Transverse colon (tissue), 4 donors: ENCODE measurements around the gene TOB1. TPM values are rescaled to one million over a fixed set of nuclear protein-coding genes. Genes with fewer than 3 reads are reported as not detected.

ENCODE experiments used
- DNase-seq: peaks from one replicate; pipeline ENCODE4 v3.0.0-alpha.2; 2019
- H3K27ac ChIP-seq, 4 donors: fragments of 200-600 bp; sonication (generic); 2 replicates each; pipeline ENCODE4 v1.5.1; 2016 to 2018; ENCODE audit warnings: inconsistent platforms in 4 of 4
- H3K27me3 ChIP-seq: fragments of 200-600 bp; sonication (generic); 2 replicates; pipeline ENCODE4 v1.5.1; 2017; ENCODE audit warnings: inconsistent platforms
- H3K36me3 ChIP-seq, 4 donors: fragments of 200-600 bp; sonication (generic); 2 replicates each; pipeline ENCODE4 v1.5.1; 2017 to 2019; ENCODE audit warnings: inconsistent platforms in 4 of 4
- H3K4me1 ChIP-seq, 4 donors: fragments of 200-600 bp; sonication (generic); 2 replicates each; pipeline ENCODE4 v1.5.1; 2017 to 2020; ENCODE audit warnings: inconsistent platforms in 4 of 4
- H3K4me3 ChIP-seq, 4 donors: fragments of 200-600 bp; sonication (generic); 1 replicate in 1 of 4; 2 replicates in 3 of 4; pipeline versions ENCODE4 v1.5.1 to v1.6.1; 2017 to 2019; ENCODE audit warnings: inconsistent platforms in 4 of 4
- H3K9me3 ChIP-seq, 2 donors: fragments of 200-600 bp; sonication (generic); 2 replicates each; pipeline ENCODE4 v1.5.1; 2017 to 2019; ENCODE audit warnings: inconsistent platforms in 2 of 2
- CTCF ChIP-seq, 5 experiments: fragments of 200-600 bp in 3 of 5; fragments of 450-650 bp in 2 of 5; sonication (generic) in 3 of 5; IDR thresholded peaks; 1 replicate in 2 of 5; 2 replicates in 3 of 5; pipeline ENCODE4 v1.5.1; 2016 to 2017; ENCODE audit warnings: antibody characterized with exemption in 5 of 5, inconsistent platforms in 3 of 5, mild to moderate bottlenecking in 2 of 5, moderate library complexity in 1 of 5
- EP300 ChIP-seq: sonication (generic); formaldehyde crosslinking; IDR thresholded peaks from one replicate; pipeline ENCODE4 v1.6.1; 2017; ENCODE audit warnings: antibody characterized with exemption, low read depth
- POLR2A ChIP-seq: fragments of 450-650 bp; IDR thresholded peaks from one replicate; pipeline ENCODE4 v1.6.1; 2016; ENCODE audit warnings: antibody characterized with exemption, mild to moderate bottlenecking, moderate library complexity
- POLR2AphosphoS5 ChIP-seq, 3 donors: sonication (generic); formaldehyde crosslinking; IDR thresholded peaks; one replicate each; pipeline ENCODE4 v1.6.1; 2016; ENCODE audit warnings: antibody characterized with exemption in 3 of 3
- WGBS, 2 donors: methylation state at CpG; one replicate each; pipeline ENCODE4 v1.1.5; 2018; ENCODE audit warnings: low coverage in 1 of 2; 5-methylcytosine and 5-hydroxymethylcytosine counted together
- in situ Hi-C, 4 donors: fragments of 200-750 bp; cut with MboI; loops; one replicate each; pipeline versions ENCODE4 v1.15.0 to v1.15.1; 2017; ENCODE audit warnings: low sequenced_read_pairs in 3 of 4, low pct_ligation_motif_present in 1 of 4, low pct_unique_long_range_greater_than_20kb in 1 of 4
- intact Hi-C: fragments of 100-400 bp; cut with DNase I; formaldehyde crosslinking; loops from one replicate; pipeline ENCODE4 v1.15.1; 2023; ENCODE audit warnings: low total_unique reads
- total RNA-seq, 4 donors: library from RNA; depleted of rRNA; stranded (reverse); fragments of >200 nt; gene quantifications; one replicate each; pipeline ENCODE4 v1.1.0, GENCODE V29; 2016

TOB1 gene
- total RNA-seq, 4 donors from 2014 or later: 69.1 to 88.3 (median 75.5) TPM

- peaks cover 3 to 53% (median 35%) of the 10 kb centered on the region in 4 donors for H3K4me1 ChIP-seq
- peaks cover 0 to 20% (median 0%) of the 10 kb centered on the region in 4 donors for H3K36me3 ChIP-seq
- intact Hi-C loops: loop anchor here (5.0 kb wide), 1 partner anchor 36 kb away; no protein-coding TSS in a partner anchor
- no peak for DNase-seq
- 0% methylated on average over 40 of the region's 53 CpGs; no CpG with 5 or more reads in 1 of the 2 donors for WGBS, 2 donors
- H3K27me3 ChIP-seq: no peaks in the 10 kb centered on the region
- H3K9me3 ChIP-seq: no peaks in the 10 kb centered on the region
- no peak for TF ChIP-seq EP300
- no peak for TF ChIP-seq CTCF (IDR thresholded peaks at IDR 0.05)
- no peak for TF ChIP-seq POLR2AphosphoS5 (IDR thresholded peaks at IDR 0.05)
- no peak for TF ChIP-seq POLR2A
- in situ Hi-C loops: loop anchor here in 2 of 4 donors (25.0 kb wide), 1 partner anchor 296 kb away; the partner anchor contains the start of genes NME1 (in 2 of the 2) and NME2 (in 2 of the 2)
- peak overlapping the region; percentile 98 to 100 (median 99) for H3K27ac ChIP-seq
- peak overlapping the region; percentile 13 to 100 (median 95) for H3K4me3 ChIP-seq
These were observed 290 bp downstream of the TOB1 start for GRCh38 chr17:50865868-50866260.

GRCh38 chr17:50865060-50865867 is 890 bp downstream of the TOB1 start:
- Histone ChIP-seq H3K9me3 (no peaks in the 10 kb centered on the region), H3K27ac (peak overlapping the region; percentile 98 to 100 (median 99)), H3K4me1 (peaks cover 3 to 56% (median 36%) of the 10 kb centered on the region in 4 donors), H3K4me3 (peak overlapping the region; percentile 13 to 100 (median 95)), H3K27me3 (no peaks in the 10 kb centered on the region), H3K36me3 (peaks cover 0 to 20% (median 0%) of the 10 kb centered on the region in 4 donors)
- in situ Hi-C loops (loop anchor here in 2 of 4 donors (25.0 kb wide), 1 partner anchor 297 kb away; the partner anchor contains the start of genes NME1 (in 2 of the 2) and NME2 (in 2 of the 2)), intact Hi-C loops (loop anchor here (5.0 kb wide), 1 partner anchor 37 kb away; no protein-coding TSS in a partner anchor)
- DNase-seq: peak; percentile 53
- TF ChIP-seq CTCF (IDR thresholded peaks at IDR 0.05) (no peak), EP300 (no peak), POLR2AphosphoS5 (IDR thresholded peaks at IDR 0.05) (peak; percentile 36 to 54 (median 43)), POLR2A (peak; percentile 58)
- WGBS, 2 donors: 0 to 1% methylated on average over 12 to 43 of the region's 50 CpGs

DNA sequence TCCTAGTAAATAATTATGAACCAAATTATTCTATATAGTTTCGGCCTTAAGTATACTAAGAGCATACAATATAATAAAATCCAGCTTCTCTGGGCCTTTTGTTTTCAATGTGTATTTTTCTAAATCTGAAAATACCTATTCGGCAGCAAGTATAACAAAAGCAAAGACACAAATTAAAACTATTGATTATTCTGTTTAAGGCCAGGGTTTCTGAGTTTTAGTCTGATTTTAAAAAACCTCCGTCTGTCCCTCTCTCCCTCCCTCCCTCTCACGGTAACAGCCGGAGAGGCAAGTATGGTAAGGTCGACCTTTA is 1.5 kb downstream of the TOB1 start:
- Histone ChIP-seq H3K4me3 (peak overlapping the region; percentile 13 to 100 (median 95)), H3K27me3 (no peaks in the 10 kb centered on the region), H3K27ac (peak overlapping the region; percentile 98 to 100 (median 99)), H3K9me3 (no peaks in the 10 kb centered on the region), H3K36me3 (peaks cover 0 to 20% (median 0%) of the 10 kb centered on the region in 4 donors), H3K4me1 (peaks cover 3 to 56% (median 36%) of the 10 kb centered on the region in 4 donors)
- intact Hi-C loops (loop anchor here (5.0 kb wide), 1 partner anchor 38 kb away; no protein-coding TSS in a partner anchor), in situ Hi-C loops (loop anchor here in 2 of 4 donors (25.0 kb wide), 1 partner anchor 298 kb away; the partner anchor contains the start of genes NME1 (in 2 of the 2) and NME2 (in 2 of the 2))
- DNase-seq: no peak
- 6 to 8% methylated on average over 4 to 6 of the region's 6 CpGs for whole genome bisulfite sequencing, 2 donors
- TF ChIP-seq POLR2AphosphoS5 (IDR thresholded peaks at IDR 0.05): peak in 1 of 3 donors; percentile 45
- TF ChIP-seq CTCF (IDR thresholded peaks at IDR 0.05): peak in 2 of 5 experiments; percentile 11 to 27
- no peak for TF ChIP-seq EP300
- no peak for TF ChIP-seq POLR2A

DNA sequence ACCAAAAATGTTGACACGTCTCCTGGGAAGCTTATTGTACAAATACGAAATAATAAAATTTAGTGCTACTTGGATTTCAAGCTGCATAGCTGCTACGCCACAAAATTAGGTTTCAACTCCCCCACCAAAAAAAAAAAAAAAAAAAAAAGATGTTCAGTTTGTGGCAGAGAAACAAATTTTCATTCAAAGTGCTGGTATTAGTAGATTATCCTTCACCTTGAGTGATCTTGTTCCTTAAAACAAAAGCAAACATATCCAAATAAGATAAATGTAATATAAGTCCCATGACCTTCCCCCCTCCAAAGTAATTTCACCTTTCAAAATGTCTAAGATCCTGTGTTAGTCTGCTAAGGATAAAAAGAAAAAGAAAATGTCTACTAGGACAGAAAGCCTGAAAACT is 2.2 kb downstream of the TOB1 start:
- H3K27me3 ChIP-seq: no peaks in the 10 kb centered on the region
- peaks cover 0 to 20% (median 0%) of the 10 kb centered on the region in 4 donors for H3K36me3 ChIP-seq
- TF ChIP-seq POLR2AphosphoS5 (IDR thresholded peaks at IDR 0.05) (no peak), EP300 (no peak), CTCF (IDR thresholded peaks at IDR 0.05) (no peak), POLR2A (no peak)
- DNase-seq: no peak
- no peaks in the 10 kb centered on the region for H3K9me3 ChIP-seq
- peaks cover 3 to 54% (median 32%) of the 10 kb centered on the region in 4 donors for H3K4me1 ChIP-seq
- WGBS, 2 donors: 33 to 57% methylated on average over 3 of the region's 3 CpGs
- peak overlapping the region in 3 of 4 donors; percentile 94 to 100 (median 96) for H3K4me3 ChIP-seq
- intact Hi-C loops (loop anchor here (2.0 kb wide), 1 partner anchor 91 kb away; no protein-coding TSS in a partner anchor), in situ Hi-C loops (loop anchor here in 2 of 4 donors (25.0 kb wide), 1 partner anchor 298 kb away; the partner anchor contains the start of genes NME1 (in 2 of the 2) and NME2 (in 2 of the 2))
- peak overlapping the region; percentile 98 to 100 (median 99) for H3K27ac ChIP-seq
